ENCODE measurements around the gene WDR64.

DNA sequence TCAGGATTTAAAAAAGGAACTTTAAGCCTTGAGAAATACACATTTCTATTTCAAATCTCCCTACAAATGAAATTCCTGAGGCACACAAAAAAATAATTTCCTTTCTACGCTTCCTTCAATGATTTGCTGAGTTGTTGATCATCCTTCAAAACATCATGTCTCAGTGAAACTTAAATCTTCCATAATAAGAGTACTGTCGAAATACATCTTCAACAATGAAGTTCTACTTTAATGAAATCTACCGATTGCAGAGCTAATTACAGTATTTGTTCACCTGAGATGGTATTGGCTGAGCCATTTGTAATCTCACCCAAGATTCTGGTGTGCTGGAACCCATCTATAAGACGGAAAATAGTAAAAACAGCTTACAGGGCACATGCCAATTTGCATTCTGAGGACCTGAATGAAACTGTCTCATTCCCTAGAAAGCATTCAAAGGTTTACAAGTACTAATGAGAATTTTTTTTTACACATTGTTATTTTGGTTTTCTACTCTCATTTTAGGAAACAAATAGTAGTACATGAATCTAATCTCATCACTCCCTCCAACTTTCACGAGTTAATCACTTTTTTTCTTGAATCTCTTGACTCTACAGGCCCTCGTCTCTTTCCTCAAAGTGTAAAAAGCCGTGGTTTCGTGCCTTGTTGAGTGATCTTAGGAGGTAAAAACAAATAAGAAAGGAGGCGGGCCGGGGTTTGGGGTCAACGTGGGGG, 13.0 kb upstream of the WDR64 start:
- no peak for TF ChIP-seq POLR2A (IDR thresholded peaks at IDR 0.05)
- TF ChIP-seq, protein P1, sequence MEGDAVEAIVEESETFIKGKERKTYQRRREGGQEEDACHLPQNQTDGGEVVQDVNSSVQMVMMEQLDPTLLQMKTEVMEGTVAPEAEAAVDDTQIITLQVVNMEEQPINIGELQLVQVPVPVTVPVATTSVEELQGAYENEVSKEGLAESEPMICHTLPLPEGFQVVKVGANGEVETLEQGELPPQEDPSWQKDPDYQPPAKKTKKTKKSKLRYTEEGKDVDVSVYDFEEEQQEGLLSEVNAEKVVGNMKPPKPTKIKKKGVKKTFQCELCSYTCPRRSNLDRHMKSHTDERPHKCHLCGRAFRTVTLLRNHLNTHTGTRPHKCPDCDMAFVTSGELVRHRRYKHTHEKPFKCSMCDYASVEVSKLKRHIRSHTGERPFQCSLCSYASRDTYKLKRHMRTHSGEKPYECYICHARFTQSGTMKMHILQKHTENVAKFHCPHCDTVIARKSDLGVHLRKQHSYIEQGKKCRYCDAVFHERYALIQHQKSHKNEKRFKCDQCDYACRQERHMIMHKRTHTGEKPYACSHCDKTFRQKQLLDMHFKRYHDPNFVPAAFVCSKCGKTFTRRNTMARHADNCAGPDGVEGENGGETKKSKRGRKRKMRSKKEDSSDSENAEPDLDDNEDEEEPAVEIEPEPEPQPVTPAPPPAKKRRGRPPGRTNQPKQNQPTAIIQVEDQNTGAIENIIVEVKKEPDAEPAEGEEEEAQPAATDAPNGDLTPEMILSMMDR (IDR thresholded peaks at IDR 0.05) = no peak

Measured in upper lobe of left lung (tissue), 4 donors.